Measurements from ENCODE around the gene FGF8.
A peak's percentile ranks its signal among the peaks of the same experiment; 100 is the strongest.

FGF8 gene, protein sequence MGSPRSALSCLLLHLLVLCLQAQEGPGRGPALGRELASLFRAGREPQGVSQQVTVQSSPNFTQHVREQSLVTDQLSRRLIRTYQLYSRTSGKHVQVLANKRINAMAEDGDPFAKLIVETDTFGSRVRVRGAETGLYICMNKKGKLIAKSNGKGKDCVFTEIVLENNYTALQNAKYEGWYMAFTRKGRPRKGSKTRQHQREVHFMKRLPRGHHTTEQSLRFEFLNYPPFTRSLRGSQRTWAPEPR

DNA sequence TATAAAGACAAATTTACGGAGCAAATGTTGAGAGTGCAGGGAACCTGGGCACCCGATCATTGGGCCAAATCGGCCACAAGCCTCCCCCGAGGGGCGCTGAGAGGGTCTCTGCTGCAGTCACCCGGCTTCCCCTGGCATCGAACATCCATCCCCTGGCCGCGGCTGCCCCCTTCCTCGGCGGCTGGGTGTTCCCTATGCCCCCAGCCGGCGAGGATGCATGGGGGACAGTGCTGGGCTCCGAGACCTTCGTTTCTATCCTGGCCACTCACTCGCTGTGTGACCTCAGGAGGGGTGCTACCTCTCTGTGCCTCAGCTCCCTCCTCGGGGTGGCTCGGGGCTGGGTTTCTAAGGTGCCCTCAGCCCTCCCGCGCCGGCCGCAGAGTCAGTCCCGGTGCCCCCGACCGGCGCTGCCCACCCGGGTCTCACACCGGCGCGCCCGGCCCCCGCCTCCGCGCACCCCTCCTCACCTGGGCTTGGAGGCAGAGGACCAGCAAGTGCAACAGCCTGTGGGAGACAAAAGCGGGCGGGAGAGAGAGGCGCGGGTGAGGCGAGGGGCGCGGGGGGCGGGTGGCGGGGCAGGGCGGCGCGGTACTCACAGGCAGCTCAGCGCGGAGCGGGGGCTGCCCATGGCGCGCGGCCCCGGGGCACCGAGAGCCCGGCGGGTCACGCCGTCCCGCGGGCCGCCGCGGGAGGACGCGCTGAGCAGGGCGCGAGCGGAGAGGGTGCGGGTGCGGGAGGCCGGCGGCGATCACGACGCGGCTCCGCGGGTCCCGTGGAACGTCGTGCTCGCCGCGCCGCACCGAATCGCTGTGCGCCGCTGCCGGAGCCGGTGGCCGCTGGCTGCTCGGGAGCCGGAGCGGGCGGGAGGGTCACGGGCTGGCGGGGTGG is at the start of gene FGF8:
TSS of gene FGF8 (minus strand) at position 842 of the 888 bp plus-strand sequence. CDS start at position 628, 214 bp downstream.
- H3K27me3 Mint-ChIP-seq (ENCODE audit: low read depth) = peaks cover 65% of the 10 kb centered on the region
- no peak within 1 kb of the TSS for H3K27ac Mint-ChIP-seq
- no peak for DNase-seq (ENCODE audit: low spot score)
- peaks cover 10% of the 10 kb centered on the region for H3K36me3 Mint-ChIP-seq (ENCODE audit: low read depth)
- H3K4me1 Mint-ChIP-seq (ENCODE audit: low read depth) = peaks cover 10% of the 10 kb centered on the region
- no peak within 1 kb of the TSS for H3K4me3 Mint-ChIP-seq
- H3K9me3 Mint-ChIP-seq = no peaks in the 10 kb centered on the region

DNA sequence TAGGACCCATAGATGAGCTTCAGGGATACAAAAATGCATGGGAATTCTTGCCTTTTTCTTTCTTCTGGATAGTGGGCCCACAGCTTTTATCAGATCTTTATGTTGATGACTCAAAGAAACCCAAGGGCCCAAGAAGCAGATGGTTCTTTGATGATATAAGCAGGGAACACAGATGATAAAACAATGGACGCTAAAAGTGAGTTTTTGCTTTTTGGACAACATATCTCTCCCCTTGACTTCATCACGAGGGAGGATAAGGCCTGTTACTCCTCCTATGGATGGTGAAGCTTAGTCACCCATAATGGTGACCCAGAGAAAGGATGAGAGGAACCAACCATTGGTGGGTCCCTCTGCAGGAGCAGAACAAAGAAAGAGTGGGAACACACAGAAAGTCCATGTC is 48.8 kb upstream of the FGF8 start:
- peaks cover 3% of the 10 kb centered on the region for H3K36me3 Mint-ChIP-seq (ENCODE audit: low read depth)
- no peaks in the 10 kb centered on the region for H3K27me3 Mint-ChIP-seq (ENCODE audit: low read depth)
- DNase-seq (ENCODE audit: low spot score) = no peak
- H3K4me1 Mint-ChIP-seq (ENCODE audit: low read depth) = peaks cover 4% of the 10 kb centered on the region
- H3K4me3 Mint-ChIP-seq = no peak overlapping the region
- no peaks in the 10 kb centered on the region for H3K9me3 Mint-ChIP-seq
- no peak overlapping the region for H3K27ac Mint-ChIP-seq

DNA sequence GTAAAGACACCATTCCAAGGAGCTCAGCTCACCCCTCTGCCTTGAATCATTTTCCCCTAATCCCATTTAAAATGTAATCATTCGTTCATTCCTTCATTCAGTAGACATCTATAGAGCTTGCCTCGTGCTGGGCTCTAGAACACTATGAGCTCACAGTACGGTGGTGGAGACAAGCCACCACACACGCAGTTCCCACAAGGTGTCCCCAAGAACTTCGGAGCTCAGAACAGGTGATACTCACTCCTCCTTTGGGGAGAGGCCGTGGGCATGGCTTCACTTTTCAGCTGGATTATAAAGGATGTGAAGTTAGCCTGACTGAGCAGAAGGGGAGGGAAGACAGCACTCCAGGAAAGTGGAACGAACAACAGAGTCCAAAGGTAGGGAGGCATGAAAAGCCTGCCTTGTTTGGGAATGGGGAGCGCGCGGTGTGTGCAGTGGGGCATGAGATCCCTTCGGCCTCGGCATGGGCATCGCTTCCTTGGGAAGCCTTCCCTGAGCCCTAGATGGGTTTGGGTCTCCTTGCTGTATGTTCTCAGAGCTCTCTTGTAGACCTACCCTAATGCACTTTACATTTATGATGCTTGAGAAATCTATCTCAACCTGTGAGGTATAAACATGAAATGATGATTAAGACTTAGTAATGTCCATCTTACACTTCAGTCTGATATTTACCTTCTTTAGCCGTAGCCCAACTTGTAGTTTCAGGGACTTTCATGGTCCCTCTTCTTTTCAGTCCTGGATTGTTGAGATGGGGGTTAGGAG is 43.1 kb upstream of the FGF8 start:
- Mint-ChIP-seq H3K9me3 (no peaks in the 10 kb centered on the region), H3K36me3 (ENCODE audit: low read depth) (peaks cover 26% of the 10 kb centered on the region), H3K27me3 (ENCODE audit: low read depth) (no peaks in the 10 kb centered on the region), H3K4me3 (peak overlapping the region; percentile 99), H3K4me1 (ENCODE audit: low read depth) (peaks cover 30% of the 10 kb centered on the region), H3K27ac (peak overlapping the region; percentile 100)
- DNase-seq (ENCODE audit: low spot score) = no peak

DNA sequence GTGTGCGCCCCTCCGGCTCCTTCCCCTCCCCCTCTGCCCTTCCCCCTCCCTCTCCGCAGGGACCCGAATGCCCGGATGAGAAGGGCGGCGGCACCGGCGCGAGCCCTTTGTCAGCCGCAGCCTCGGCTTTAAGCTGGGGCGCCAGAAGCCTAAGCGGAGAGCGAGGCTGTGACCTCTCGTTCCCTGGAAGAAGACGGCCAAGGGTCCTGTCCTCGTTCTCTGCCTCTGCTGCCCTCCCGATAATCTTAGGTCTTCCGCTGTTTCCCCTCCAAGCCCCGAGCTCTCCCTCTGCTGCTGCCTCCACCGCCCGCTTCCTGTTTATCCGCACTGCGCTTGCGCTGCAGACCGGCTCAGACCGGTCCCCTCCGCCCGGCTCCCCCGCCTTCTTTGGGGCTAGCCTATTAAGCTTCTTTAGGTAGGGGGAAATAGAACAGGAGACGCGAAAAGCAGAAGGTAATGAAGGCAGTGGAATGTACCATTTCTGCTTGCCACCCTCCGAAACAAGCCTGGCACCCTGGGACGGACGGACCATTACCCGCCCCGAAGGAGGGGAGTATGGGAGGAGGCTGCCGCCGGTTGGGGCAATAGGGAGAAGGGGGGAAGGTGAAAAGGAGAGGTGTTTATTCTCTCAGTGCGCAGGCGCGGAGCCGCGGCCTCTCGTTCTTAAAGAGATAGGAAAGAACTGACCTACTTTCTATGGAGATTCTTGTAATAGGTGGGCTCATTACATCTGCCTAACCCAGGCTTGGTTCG is 42.4 kb upstream of the FGF8 start, which contains the start of gene OGA:
TSS of gene OGA (minus strand) at position 326 of the 753 bp plus-strand sequence. CDS start 422 bp downstream, outside the sequence.
- H3K4me3 Mint-ChIP-seq = peak within 1 kb of the TSS; percentile 99
- H3K4me1 Mint-ChIP-seq (ENCODE audit: low read depth) = peaks cover 36% of the 10 kb centered on the region
- no peaks in the 10 kb centered on the region for H3K27me3 Mint-ChIP-seq (ENCODE audit: low read depth)
- no peaks in the 10 kb centered on the region for H3K9me3 Mint-ChIP-seq
- H3K36me3 Mint-ChIP-seq (ENCODE audit: low read depth) = peaks cover 28% of the 10 kb centered on the region
- peak within 1 kb of the TSS; percentile 100 for H3K27ac Mint-ChIP-seq
- DNase-seq (ENCODE audit: low spot score) = peak; percentile 97

DNA sequence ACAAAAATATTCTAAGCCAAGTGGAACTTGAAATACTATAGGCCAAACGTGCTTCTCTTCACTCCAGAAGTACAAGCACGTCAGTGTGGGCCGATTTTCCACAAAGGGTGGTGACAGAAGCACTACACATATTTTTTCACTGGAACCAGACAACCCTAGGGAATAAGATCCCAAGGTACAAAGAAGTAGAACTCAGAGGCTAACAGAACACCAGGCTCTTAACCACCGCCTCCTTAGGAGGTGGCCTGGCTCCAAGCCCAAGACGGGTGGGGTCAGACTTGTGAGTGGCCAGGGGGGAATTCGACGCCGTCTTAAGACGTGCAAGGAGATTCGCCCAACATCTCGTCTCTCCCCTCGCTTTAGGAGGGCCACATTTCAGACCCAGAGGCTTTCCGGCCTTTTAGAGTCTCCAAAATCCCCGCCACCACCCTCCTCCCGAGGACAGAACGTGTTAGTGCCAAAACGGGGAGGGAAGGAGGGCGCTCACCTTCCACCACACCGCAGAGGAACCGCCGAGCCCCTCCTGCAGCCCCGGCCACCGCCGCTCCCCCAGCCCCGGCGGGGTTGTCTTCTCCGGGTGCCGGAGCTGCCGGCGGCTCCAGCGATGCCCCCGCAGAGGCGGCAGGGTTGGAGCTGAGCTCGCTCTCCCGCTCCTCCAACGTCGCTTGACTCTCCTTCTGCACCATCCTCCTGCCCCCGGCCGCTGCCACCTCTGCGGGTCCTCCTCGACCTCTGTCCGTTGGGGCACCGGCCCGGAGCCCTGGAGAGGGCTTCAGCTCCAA is 41.6 kb upstream of the FGF8 start:
- H3K27me3 Mint-ChIP-seq (ENCODE audit: low read depth) = no peaks in the 10 kb centered on the region
- peaks cover 36% of the 10 kb centered on the region for H3K36me3 Mint-ChIP-seq (ENCODE audit: low read depth)
- peaks cover 40% of the 10 kb centered on the region for H3K4me1 Mint-ChIP-seq (ENCODE audit: low read depth)
- DNase-seq (ENCODE audit: low spot score) = peak; percentile 38
- H3K4me3 Mint-ChIP-seq = peak overlapping the region; percentile 99
- no peaks in the 10 kb centered on the region for H3K9me3 Mint-ChIP-seq
- H3K27ac Mint-ChIP-seq = peak overlapping the region; percentile 100

DNA sequence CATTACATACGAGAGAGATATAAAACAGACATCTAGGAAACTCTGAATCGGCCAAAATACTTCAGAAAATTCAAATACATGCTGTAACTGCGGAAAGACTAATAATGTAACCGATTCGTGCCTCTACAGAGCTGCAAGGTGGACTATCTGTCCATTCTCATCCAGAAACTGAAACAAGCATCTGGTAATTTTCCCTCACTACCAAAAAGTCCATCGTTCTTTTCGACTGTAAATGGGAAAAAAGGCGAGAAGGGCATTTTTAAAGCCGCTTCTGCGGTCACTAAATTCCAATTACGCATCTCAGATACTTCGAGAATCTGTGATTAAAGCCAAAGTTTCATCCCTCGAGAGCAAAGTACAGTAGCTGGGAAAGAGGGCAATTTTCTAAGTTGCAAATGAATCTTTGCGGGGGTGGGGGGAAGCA is 41.0 kb upstream of the FGF8 start:
- Mint-ChIP-seq H3K27me3 (ENCODE audit: low read depth) (no peaks in the 10 kb centered on the region), H3K9me3 (no peaks in the 10 kb centered on the region), H3K36me3 (ENCODE audit: low read depth) (peaks cover 36% of the 10 kb centered on the region), H3K4me1 (ENCODE audit: low read depth) (peaks cover 41% of the 10 kb centered on the region), H3K4me3 (peak overlapping the region; percentile 99), H3K27ac (peak overlapping the region; percentile 100)
- no peak for DNase-seq (ENCODE audit: low spot score)

DNA sequence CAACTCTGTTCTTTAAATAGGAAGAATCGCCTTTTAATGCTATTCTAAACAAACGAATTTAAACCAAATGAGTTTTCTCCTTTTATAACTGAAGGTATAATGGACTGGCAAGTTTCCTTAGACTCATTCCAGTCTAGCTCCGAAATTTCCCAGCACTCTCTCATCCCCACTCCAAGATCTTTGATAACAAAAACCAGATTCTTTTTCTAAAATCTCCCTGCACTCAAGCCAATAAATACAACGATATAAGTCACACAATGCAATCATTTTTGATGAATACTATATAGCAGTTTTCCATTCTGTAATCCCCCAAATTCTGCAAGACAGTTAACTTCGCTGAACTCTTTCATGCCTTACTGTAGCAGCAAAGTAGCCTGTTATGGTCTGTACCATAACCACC is 40.5 kb upstream of the FGF8 start:
- Mint-ChIP-seq H3K27ac (peak overlapping the region; percentile 100), H3K4me3 (peak overlapping the region; percentile 99), H3K27me3 (ENCODE audit: low read depth) (no peaks in the 10 kb centered on the region), H3K36me3 (ENCODE audit: low read depth) (peaks cover 40% of the 10 kb centered on the region), H3K4me1 (ENCODE audit: low read depth) (peaks cover 39% of the 10 kb centered on the region), H3K9me3 (no peaks in the 10 kb centered on the region)
- DNase-seq (ENCODE audit: low spot score) = no peak

DNA sequence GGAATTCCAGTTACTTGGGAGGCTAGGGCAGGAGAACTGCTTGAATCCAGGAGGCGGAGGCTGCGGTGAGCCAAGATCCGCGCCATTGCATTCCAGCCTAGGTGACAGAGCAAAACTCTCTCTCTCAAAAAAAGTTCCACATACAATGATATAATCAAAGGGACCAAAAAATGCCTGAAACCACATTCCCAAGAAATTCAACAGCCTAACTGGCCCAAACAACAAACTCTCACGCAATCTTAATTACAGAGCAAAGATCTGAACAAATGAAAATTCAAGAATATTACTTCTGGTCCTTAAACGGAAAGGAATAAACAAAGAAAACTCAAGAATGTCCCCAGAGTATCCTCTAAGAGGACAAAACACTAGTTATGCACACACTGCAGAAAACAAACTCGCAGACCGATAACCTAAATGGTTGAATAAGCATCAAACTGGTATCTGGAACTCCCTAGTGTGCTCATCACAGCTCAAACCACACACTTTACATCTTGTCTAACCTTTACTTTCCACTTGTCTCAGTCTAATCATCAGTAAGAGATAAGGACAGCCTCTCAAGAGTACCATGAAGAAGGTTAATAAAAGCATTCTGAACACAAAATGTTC is 38.7 kb upstream of the FGF8 start:
- H3K36me3 Mint-ChIP-seq (ENCODE audit: low read depth) = peaks cover 51% of the 10 kb centered on the region
- peaks cover 40% of the 10 kb centered on the region for H3K4me1 Mint-ChIP-seq (ENCODE audit: low read depth)
- H3K27ac Mint-ChIP-seq = peak overlapping the region; percentile 84
- no peaks in the 10 kb centered on the region for H3K9me3 Mint-ChIP-seq
- no peaks in the 10 kb centered on the region for H3K27me3 Mint-ChIP-seq (ENCODE audit: low read depth)
- peak overlapping the region; percentile 99 for H3K4me3 Mint-ChIP-seq
- DNase-seq (ENCODE audit: low spot score) = no peak

DNA sequence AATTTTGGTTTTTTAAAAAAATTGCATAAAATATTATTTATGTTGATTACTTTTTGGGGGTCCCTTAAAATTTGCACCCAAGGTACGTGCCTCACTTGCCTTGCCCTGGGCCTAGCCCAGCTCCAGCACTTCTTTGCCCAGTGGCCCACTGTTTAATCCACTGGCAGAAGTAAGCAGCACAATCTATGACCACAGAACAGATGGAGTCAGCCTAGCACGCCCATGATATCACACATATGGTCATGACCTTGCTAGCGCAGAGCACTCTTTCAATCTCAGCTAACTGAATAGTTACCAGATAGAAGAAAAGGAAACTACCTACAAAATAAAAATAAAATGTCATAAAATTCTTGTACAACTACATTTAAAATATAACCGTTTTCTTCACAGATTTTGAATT is 36.7 kb upstream of the FGF8 start:
- Mint-ChIP-seq H3K4me1 (ENCODE audit: low read depth) (peaks cover 34% of the 10 kb centered on the region), H3K36me3 (ENCODE audit: low read depth) (peaks cover 58% of the 10 kb centered on the region), H3K4me3 (no peak overlapping the region), H3K9me3 (no peaks in the 10 kb centered on the region), H3K27me3 (ENCODE audit: low read depth) (no peaks in the 10 kb centered on the region), H3K27ac (no peak overlapping the region)
- DNase-seq (ENCODE audit: low spot score) = no peak

DNA sequence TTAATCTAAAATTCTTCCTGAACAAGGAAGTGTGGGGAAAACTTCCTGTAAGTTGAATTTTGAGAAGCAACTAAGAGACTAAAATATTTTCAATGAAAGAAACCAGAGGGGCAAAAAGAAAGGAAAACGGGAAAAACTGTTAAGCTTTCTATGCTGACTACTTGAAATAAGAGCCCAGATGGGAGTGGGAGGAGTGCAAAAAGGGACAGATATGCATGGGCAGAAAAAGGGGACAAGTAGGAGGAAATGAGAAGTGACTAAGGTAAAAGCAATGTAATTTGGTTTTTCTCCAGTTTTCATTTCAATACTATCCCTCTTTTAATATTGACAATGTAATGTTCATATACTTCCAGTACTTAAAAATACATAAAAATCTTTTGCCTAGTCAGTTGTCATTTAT is 31.2 kb upstream of the FGF8 start:
- H3K36me3 Mint-ChIP-seq (ENCODE audit: low read depth) = peaks cover 49% of the 10 kb centered on the region
- no peak overlapping the region for H3K27ac Mint-ChIP-seq
- H3K9me3 Mint-ChIP-seq = no peaks in the 10 kb centered on the region
- no peaks in the 10 kb centered on the region for H3K27me3 Mint-ChIP-seq (ENCODE audit: low read depth)
- H3K4me1 Mint-ChIP-seq (ENCODE audit: low read depth) = peaks cover 5% of the 10 kb centered on the region
- DNase-seq (ENCODE audit: low spot score) = no peak
- H3K4me3 Mint-ChIP-seq = no peak overlapping the region

DNA sequence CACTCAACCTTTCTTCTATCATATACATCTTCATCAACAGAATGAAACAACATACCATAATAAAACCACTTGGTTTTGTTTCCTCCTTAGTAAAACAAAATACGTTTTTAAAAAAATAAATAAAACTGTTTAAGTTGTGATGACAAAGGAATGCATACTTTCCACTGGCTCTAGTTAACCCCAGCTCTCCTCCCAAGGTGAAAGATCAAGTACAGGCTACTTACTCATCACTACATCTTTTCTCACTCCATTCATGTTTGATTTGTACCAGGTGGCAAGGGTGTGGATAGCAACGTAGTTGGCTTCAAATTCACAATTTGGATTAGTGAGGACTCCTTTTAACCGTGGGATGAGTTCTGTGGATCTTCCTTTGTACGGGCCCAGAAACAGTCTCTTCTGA is 27.6 kb upstream of the FGF8 start:
- Mint-ChIP-seq H3K4me1 (ENCODE audit: low read depth) (peaks cover 4% of the 10 kb centered on the region), H3K27me3 (ENCODE audit: low read depth) (no peaks in the 10 kb centered on the region), H3K27ac (no peak overlapping the region), H3K36me3 (ENCODE audit: low read depth) (peaks cover 58% of the 10 kb centered on the region), H3K4me3 (no peak overlapping the region), H3K9me3 (no peaks in the 10 kb centered on the region)
- DNase-seq (ENCODE audit: low spot score) = no peak

DNA sequence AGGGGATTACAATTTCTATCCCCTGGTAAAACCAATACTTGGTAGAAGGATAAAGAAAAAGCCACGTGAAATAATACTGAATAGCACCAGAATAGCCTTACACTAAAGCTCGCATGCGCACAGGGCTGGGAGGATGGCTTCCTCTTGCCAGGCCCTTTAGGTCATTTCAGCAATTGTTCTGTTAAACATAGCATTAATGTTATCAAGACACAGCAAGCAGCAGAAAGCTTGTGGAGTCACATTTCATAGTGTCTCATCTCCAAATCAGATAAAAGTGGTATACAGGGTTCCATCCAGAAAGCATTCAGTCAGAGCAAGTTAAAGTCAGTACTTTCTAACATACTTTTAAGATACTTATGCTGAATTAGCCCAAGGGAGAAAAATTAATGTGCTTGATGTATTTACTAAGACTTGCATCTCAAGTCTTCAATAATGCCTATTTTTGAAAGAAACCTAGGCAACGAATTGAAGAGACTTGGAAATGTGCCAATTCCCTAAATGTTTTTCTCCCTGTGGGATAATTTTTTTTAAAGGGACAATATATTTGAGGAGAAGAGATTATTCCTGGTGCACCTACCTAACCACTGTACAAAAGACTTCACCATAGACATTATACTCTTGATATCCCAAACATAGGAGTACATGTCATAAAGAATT is 21.6 kb upstream of the FGF8 start:
- Mint-ChIP-seq H3K36me3 (ENCODE audit: low read depth) (peaks cover 76% of the 10 kb centered on the region), H3K27ac (no peak overlapping the region), H3K27me3 (ENCODE audit: low read depth) (no peaks in the 10 kb centered on the region), H3K4me1 (ENCODE audit: low read depth) (peaks cover 7% of the 10 kb centered on the region), H3K9me3 (no peaks in the 10 kb centered on the region), H3K4me3 (no peak overlapping the region)
- no peak for DNase-seq (ENCODE audit: low spot score)

Data from T-helper 2 cell treated with Interferon-gamma antibody and Interleukin-4, amounts not matched to agents 5 μg/mL and 100 μg/mL, for 36 hours (primary cell).